Activated naive CD4-positive, alpha-beta T cell treated with anti-CD3 and anti-CD28 coated beads, Interleukin-2, amount 50 U/mL, for 24 hours (primary cell): ENCODE measurements around the gene CNKSR2.

ENCODE experiments used
- H3K27ac Mint-ChIP-seq: one replicate; pipeline ENCODE4 v1.8.0; 2021; ENCODE audit warnings: mild to moderate bottlenecking, mixed read lengths
- H3K27me3 Mint-ChIP-seq: one replicate; pipeline ENCODE4 v1.8.0; 2021; ENCODE audit warnings: mixed read lengths
- H3K36me3 Mint-ChIP-seq: one replicate; pipeline ENCODE4 v1.8.0; 2021; ENCODE audit warnings: mixed read lengths
- H3K4me1 Mint-ChIP-seq: one replicate; pipeline ENCODE4 v1.8.0; 2021; ENCODE audit warnings: mixed read lengths
- H3K4me3 Mint-ChIP-seq: one replicate; pipeline ENCODE4 v1.8.0; 2021; ENCODE audit warnings: mild to moderate bottlenecking, mixed read lengths
- H3K9me3 Mint-ChIP-seq: one replicate; pipeline ENCODE4 v1.8.0; 2021; ENCODE audit warnings: mixed read lengths

CNKSR2 gene

DNA sequence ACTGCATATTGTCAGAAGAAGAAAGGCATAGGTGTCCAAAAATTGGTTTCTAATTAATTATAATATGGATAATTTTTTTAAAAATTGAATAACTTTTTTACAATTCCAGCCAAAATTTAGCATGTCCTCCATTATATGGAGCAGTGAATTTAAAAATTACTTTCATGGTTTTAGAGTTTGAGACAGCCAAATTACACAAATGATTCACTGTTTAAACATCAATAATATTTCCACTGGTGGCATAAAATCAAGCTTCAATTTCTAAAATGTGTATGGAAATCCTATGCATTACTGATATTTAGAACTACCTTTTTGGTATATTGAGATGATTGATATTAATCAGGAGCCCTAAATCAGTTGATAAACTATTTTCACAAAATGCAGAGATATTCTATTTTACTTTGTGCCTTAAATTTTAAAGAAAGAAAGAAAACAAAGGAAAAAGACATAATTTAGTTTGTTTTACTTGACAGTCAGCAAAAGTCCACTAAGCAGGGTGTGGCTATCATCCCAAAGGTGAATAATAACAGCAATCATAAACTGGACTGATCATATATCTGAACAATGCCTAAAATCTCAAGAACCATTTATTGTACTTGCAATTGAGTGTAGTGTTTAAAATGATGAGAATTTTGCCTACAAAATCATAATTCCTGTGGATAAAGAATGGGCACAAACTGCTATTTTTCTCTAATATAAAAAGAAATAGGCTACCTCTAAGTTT lies 249.7 kb downstream of the CNKSR2 start:
- H3K4me3 Mint-ChIP-seq = no peak overlapping the region
- no peak overlapping the region for H3K27ac Mint-ChIP-seq
- H3K4me1 Mint-ChIP-seq = peaks cover 5% of the 10 kb centered on the region
- peaks cover 4% of the 10 kb centered on the region for H3K9me3 Mint-ChIP-seq
- H3K27me3 Mint-ChIP-seq = no peaks in the 10 kb centered on the region
- peaks cover 10% of the 10 kb centered on the region for H3K36me3 Mint-ChIP-seq

DNA sequence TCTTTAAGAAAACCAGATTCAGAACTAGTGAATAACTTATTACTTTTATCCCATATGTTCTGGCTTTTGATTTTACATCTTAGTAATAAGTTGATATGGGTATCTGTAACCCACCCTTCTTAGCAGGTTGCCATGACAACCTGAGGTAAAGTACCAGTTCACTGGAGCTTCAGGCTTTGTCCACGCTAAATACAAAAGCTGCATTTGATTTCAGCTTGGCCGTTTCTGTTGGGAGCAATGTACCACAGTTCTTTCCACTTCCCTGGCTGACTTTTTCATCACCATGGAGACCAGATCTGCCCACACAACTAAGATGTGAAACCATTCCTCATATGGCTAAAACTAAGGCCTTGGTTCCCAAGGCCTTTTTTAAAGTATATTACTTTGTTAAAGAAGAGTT lies 257.8 kb downstream of the CNKSR2 start:
- no peak overlapping the region for H3K27ac Mint-ChIP-seq
- H3K4me3 Mint-ChIP-seq = no peak overlapping the region
- H3K4me1 Mint-ChIP-seq = no peaks in the 10 kb centered on the region
- no peaks in the 10 kb centered on the region for H3K9me3 Mint-ChIP-seq
- no peaks in the 10 kb centered on the region for H3K27me3 Mint-ChIP-seq
- peaks cover 8% of the 10 kb centered on the region for H3K36me3 Mint-ChIP-seq

DNA sequence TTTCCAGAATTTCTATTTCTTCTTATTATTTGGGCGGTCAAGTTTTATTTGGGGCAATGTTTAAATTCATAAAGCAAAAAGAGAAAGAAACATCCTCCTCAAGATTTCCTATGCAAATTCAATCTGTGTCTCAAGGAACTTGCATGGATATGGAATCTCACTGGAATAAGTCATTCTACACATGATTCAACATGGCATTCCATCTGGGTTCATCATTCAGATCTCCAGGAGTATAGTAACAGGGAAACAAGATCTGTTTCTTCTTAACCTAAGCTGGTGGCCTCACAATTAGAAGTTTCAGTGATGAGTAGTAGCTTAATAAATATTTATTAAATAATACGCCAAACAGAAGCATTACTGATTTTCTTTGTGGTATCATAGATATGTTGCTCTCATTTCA lies 264.1 kb downstream of the CNKSR2 start:
- Mint-ChIP-seq H3K4me3 (no peak overlapping the region), H3K4me1 (no peaks in the 10 kb centered on the region), H3K27me3 (no peaks in the 10 kb centered on the region), H3K9me3 (no peaks in the 10 kb centered on the region), H3K36me3 (no peaks in the 10 kb centered on the region), H3K27ac (no peak overlapping the region)

DNA sequence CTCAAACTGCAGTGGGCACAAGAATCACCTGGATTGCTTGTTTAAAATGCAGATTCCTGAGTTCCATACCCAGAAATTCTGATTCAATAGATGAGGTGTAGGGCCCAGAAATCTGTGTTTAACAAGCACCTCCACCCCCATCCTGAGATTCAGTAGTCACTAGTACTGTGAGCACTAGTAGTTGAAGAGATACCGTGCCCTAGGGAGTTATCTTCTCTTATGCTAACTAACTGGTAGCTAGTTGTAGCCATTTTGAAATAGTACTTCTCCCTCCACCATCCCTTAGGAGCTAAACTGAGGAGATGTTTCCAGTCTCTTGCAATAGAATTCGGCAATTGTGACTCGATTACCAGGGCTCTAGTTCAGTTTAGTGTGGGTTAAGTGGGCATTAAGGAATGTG lies 265.6 kb downstream of the CNKSR2 start:
- H3K27me3 Mint-ChIP-seq = no peaks in the 10 kb centered on the region
- no peak overlapping the region for H3K4me3 Mint-ChIP-seq
- no peak overlapping the region for H3K27ac Mint-ChIP-seq
- no peaks in the 10 kb centered on the region for H3K4me1 Mint-ChIP-seq
- no peaks in the 10 kb centered on the region for H3K9me3 Mint-ChIP-seq
- no peaks in the 10 kb centered on the region for H3K36me3 Mint-ChIP-seq

DNA sequence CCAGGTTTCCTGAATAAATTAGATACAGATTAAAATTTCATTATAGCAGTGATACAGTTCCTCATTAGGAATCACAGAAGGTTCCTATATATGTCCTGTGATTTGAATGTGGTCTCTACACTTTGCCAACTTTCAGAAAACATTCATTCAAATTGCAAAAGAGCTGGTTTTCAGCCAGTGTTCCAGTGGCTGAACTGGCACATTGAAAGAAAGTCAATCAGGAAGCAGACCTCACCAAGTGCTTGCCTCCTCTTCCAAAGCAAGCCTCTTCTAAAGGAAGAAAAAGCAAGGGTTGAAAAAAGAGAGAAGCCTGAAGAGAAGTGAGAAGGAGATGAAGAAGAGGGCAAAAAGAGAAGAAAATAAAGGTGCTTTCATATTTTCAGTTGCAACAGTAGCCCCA lies 271.2 kb downstream of the CNKSR2 start:
- Mint-ChIP-seq H3K27me3 (no peaks in the 10 kb centered on the region), H3K36me3 (peaks cover 4% of the 10 kb centered on the region), H3K9me3 (no peaks in the 10 kb centered on the region), H3K4me3 (no peak overlapping the region), H3K4me1 (no peaks in the 10 kb centered on the region), H3K27ac (no peak overlapping the region)

DNA sequence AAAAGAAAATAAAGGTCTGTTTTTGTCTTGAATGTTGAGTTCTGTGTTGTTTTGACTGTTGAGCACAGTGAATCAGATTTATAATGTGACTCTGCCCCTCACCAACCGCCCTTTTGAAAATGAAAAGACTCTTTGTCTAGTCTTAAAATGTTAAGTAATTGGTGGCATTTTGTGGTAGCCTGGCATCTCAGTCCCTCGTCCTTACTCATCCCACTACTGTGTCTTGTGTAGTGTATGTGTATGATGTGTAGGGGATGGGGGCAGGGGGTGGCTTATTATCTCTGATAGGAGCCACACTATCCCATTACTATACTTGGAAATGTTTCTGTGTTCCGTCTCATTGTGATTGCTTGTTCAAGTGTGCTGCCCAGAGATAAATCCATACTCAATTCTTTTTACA lies 271.7 kb downstream of the CNKSR2 start:
- no peaks in the 10 kb centered on the region for H3K27me3 Mint-ChIP-seq
- no peak overlapping the region for H3K4me3 Mint-ChIP-seq
- no peaks in the 10 kb centered on the region for H3K4me1 Mint-ChIP-seq
- peaks cover 4% of the 10 kb centered on the region for H3K36me3 Mint-ChIP-seq
- H3K27ac Mint-ChIP-seq = no peak overlapping the region
- no peaks in the 10 kb centered on the region for H3K9me3 Mint-ChIP-seq

DNA sequence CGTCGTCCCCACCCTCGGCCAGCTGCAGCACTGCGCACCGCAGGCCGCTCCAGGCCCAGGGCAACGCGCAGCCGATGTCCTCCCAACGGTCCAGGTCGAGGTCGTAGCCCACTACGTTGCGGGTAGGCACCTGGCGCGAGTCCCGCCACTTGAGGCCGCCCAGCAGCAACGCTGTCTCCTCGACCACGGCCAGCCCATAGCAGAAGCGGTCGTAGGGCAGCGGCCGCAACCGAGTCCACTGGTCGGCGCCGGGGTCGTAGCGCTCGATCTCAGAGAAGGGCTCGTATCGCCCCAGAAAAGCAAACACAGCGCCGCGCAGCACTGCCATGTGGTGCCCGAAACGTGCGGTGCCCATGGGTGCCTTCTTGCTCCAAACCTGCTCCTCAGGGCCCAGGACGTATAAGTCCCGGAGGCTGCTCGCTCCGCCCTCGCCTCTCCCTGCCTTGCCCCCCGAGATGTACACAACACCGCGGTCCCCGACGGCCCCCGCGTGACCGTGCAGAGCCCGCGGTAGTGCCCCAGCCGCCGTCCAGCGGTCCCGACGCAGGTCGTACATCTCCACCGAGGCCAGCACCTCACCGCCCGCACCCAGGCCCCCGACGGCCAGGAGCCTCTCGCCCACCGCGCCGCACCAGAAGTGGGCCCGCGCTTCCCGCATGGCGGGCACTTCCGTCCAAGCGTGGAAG lies 281.8 kb downstream of the CNKSR2 start:
- Mint-ChIP-seq H3K27me3 (no peaks in the 10 kb centered on the region), H3K27ac (no peak overlapping the region), H3K4me3 (no peak overlapping the region), H3K4me1 (peaks cover 9% of the 10 kb centered on the region), H3K36me3 (no peaks in the 10 kb centered on the region), H3K9me3 (no peaks in the 10 kb centered on the region)

DNA sequence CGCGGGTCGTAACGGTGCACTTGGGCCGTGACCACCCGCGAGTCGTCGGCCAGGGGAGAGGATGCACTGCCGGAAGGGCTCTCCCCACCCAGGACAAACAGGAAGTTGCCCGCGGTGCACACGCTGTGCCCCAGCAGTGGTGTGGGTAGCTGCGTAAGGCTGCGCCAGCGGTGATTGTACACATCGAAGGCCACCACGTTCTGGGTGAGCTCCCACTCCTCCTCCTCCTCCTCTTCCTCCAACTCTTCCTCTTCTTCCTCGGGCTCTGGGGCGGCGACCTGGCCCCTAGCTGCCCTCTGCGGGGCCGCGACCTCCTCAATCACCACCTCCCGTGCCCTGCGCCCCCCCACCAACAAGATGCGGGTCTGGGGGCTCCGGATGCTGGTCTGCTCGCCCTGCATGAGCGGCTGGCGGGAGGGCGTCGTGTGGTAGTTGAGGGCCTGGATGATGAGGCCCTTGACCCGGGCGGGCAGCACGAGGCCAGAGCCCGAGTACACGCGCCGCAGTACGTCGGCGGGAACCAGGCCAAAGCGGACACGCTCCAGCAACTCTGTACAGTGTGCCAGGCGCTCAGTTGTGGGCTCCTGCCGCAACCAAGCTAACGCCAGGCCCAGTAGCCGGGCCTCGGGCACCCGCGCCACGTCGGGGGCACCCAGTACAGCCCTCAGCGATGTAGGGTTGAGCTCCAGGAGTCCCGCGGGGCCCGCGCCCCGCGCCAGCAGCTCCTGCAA lies 282.5 kb downstream of the CNKSR2 start:
- Mint-ChIP-seq H3K27ac (no peak overlapping the region), H3K9me3 (no peaks in the 10 kb centered on the region), H3K4me3 (no peak overlapping the region)

DNA sequence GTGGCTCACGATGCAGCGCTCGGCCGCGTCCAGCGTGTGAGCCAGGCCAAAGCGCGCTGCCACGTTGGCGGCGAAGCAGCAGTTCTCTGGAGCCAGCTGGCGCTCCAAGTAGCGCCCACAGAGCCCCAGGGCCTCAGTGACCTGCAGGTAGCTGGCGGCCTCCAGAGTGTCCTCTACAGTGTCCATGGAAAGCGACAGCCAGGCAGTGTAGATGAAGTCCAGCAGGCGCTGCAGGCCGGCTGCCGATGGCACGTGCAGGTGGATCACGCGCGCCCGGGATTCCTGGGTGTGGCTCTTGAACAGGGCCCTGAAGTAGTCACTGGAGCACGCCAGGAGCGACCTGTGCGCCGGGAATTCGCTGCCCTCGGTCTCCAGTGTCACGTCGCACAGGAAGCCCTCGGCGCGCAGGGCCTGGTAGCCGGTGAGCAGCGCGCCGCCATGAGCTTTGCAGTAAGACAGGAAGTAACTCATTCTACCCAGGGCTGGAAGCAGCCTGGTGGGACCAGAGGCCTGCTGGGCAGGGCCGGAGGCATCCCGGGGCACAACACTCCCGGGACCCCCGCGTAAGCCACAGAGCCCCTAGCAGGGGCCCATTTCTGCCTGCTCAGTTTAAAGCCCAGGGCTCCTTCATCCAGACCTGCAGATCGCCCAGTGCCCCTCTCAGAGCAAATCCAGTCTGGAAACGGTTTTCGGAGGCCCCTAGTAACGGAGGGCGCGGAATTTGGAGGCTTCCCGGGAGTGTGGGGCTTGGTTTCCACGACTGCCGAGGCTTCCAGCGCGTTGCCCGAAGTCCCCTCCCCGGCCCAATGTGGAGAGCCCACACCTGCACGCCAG lies 283.3 kb downstream of the CNKSR2 start:
- Mint-ChIP-seq H3K27ac (no peak overlapping the region), H3K27me3 (peaks cover 1% of the 10 kb centered on the region), H3K9me3 (no peaks in the 10 kb centered on the region), H3K36me3 (no peaks in the 10 kb centered on the region), H3K4me1 (peaks cover 9% of the 10 kb centered on the region), H3K4me3 (peak overlapping the region; percentile 71)

More for the DNA sequence above, 282.5 kb downstream of the CNKSR2 start:
- Mint-ChIP-seq H3K36me3 (no peaks in the 10 kb centered on the region), H3K27me3 (no peaks in the 10 kb centered on the region), H3K4me1 (peaks cover 9% of the 10 kb centered on the region)

DNA sequence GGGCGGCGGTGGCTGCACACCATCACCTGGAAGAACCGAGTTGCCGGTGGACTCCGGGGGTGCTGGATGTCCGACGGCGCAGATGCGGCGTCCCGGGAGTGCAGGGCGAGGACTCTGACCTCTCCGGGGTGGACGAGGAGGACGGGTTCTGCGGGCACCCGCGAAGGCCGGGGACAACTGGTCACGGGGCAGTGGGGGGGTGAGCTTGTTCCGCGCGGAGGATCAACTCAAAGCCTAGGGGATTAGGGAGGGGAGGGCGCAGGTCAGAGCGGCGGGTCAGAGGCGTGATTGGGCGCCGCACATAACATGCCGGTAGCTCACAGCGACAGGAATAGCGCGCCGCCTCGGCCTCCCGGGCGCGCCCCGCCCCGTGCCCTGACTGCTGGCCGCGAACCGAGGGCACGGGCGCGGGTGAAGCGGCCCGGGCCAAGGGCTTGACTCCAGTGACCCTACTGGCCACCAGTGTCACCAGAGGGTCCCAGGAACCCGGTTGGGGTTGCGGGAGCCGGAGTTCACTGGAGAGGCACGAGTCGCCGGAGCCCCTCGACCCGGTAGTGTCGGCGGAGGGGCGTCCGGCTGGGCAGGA lies 284.0 kb downstream of the CNKSR2 start, which contains the start of gene KLHL34:
Gene KLHL34 (minus strand): TSS at position 179 of the 586 bp plus-strand sequence. CDS start 542 bp downstream, outside the sequence.
- H3K36me3 Mint-ChIP-seq = no peaks in the 10 kb centered on the region
- H3K9me3 Mint-ChIP-seq = no peaks in the 10 kb centered on the region
- peak within 1 kb of the TSS; percentile 78 for H3K4me3 Mint-ChIP-seq
- peaks cover 1% of the 10 kb centered on the region for H3K27me3 Mint-ChIP-seq
- peaks cover 9% of the 10 kb centered on the region for H3K4me1 Mint-ChIP-seq
- peak within 1 kb of the TSS; percentile 59 for H3K27ac Mint-ChIP-seq

DNA sequence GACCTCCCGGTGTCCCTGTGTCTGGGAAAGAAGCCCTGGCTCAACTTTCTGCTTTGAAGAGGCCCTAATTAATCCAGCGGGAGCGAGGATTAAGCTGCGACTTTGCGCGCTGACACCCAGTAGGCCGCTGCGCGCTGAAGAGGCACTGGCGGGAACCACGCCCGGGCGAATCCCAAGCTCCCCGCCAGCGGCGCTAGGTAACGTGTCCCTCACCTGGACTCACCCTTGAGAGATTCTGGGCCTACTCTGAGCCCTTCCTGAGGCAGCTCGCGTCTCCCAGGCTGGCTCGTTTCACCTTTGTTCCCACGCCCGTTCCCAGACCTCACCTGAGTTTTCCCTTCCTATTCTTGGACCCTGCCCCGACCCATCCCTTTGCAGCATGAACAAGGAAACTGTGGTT lies 284.5 kb downstream of the CNKSR2 start:
- Mint-ChIP-seq H3K27me3 (peaks cover 1% of the 10 kb centered on the region), H3K27ac (no peak overlapping the region)

DNA sequence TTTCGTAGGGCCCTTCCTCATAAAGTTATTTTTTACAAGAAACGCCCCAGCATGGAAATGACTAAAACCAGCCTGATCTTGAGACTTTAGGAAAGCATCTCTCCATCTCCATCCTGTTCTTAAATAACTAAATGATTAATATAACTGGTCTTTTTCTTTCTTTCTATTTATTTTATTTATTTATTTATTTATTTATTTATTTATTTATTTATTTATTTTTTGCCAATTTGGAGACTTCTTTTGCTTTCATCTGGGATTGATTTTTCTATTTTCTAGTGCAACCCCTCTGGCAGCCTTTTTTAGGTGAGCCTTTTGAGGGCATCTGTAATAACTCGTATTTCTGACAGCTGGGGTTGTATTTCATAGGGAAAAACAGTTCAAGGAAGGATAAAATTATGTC lies 285.1 kb downstream of the CNKSR2 start:
- H3K4me1 Mint-ChIP-seq = peaks cover 5% of the 10 kb centered on the region
- H3K4me3 Mint-ChIP-seq = peak overlapping the region; percentile 78
- H3K9me3 Mint-ChIP-seq = no peaks in the 10 kb centered on the region
- H3K36me3 Mint-ChIP-seq = no peaks in the 10 kb centered on the region
- H3K27me3 Mint-ChIP-seq = peaks cover 1% of the 10 kb centered on the region
- H3K27ac Mint-ChIP-seq = peak overlapping the region; percentile 59

More for the DNA sequence above, 284.5 kb downstream of the CNKSR2 start:
- peaks cover 7% of the 10 kb centered on the region for H3K4me1 Mint-ChIP-seq
- H3K36me3 Mint-ChIP-seq = no peaks in the 10 kb centered on the region
- H3K4me3 Mint-ChIP-seq = peak overlapping the region; percentile 78
- H3K9me3 Mint-ChIP-seq = no peaks in the 10 kb centered on the region

DNA sequence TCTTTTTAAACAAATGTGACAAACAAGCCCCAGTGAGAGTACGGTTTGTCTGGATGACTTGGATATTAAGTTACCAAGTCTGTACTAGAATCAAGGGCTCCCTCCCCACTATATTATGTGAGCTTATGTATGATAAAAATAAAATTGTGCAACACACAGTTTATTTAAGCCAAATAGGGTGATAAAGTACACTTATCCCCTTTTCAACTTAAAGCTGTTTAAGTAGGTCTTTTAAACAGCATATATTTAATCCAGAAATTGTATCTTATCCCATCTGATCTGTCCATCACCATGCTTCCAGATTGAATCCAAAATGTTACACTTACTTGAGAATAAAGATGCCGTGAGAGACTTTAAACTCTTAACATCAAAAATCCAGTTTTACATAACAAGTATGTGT lies 285.9 kb downstream of the CNKSR2 start:
- H3K27ac Mint-ChIP-seq = no peak overlapping the region
- no peaks in the 10 kb centered on the region for H3K9me3 Mint-ChIP-seq
- H3K4me3 Mint-ChIP-seq = peak overlapping the region; percentile 19
- H3K36me3 Mint-ChIP-seq = no peaks in the 10 kb centered on the region
- peaks cover 5% of the 10 kb centered on the region for H3K4me1 Mint-ChIP-seq
- peaks cover 2% of the 10 kb centered on the region for H3K27me3 Mint-ChIP-seq

DNA sequence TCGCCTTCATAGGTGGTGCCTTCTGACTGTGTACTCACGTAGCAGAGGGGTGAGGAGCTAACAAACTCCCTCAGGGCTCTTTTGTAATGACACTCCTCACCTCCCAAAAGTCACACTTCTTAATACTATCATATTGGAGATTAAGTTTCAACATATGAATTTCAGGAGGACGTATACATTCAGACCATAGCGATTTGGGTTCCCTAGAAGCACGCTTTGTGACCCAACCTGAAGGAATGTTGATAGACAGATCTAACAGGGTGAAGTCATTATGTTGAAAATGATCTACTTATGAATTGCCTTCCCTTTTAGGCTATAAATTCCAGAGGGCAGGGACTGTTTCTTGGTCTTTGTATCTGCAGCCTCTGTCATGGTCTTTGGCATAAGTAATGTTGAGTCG lies 287.1 kb downstream of the CNKSR2 start:
- H3K27ac Mint-ChIP-seq = no peak overlapping the region
- H3K36me3 Mint-ChIP-seq = no peaks in the 10 kb centered on the region
- H3K27me3 Mint-ChIP-seq = peaks cover 4% of the 10 kb centered on the region
- H3K4me3 Mint-ChIP-seq = no peak overlapping the region
- no peaks in the 10 kb centered on the region for H3K9me3 Mint-ChIP-seq
- H3K4me1 Mint-ChIP-seq = peaks cover 5% of the 10 kb centered on the region

DNA sequence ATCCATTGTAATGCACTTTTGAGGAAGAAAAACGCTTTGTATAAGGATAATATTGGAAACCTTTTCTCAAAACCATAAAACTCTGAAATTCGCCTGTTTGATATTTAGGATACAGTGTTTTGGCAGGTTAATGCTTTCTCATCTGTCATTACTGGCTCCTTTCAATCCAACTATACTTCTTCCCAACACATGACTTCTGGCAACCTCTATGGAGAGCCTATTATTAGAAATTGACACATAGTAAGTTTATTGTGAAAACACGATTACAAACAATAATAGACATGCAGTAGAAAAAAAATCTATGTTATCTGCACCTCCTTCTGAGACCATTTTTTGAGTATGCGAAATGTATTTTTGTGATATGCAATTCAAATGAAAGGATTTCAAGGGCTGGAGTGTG lies 288.5 kb downstream of the CNKSR2 start:
- Mint-ChIP-seq H3K9me3 (no peaks in the 10 kb centered on the region), H3K36me3 (no peaks in the 10 kb centered on the region), H3K27me3 (peaks cover 4% of the 10 kb centered on the region), H3K27ac (no peak overlapping the region), H3K4me1 (peaks cover 5% of the 10 kb centered on the region), H3K4me3 (no peak overlapping the region)
